ENCODE results near the gene H3-3A. TPM values are rescaled to one million over a fixed set of nuclear protein-coding genes. Genes with fewer than 3 reads are reported as not detected.

H3-3A gene
- total and polyA plus RNA-seq, 10 of the 15 experiments (the other 5 are each of a cell fraction or from before 2014, with no cell fraction given): 215 to 486 (median 393) TPM

DNA sequence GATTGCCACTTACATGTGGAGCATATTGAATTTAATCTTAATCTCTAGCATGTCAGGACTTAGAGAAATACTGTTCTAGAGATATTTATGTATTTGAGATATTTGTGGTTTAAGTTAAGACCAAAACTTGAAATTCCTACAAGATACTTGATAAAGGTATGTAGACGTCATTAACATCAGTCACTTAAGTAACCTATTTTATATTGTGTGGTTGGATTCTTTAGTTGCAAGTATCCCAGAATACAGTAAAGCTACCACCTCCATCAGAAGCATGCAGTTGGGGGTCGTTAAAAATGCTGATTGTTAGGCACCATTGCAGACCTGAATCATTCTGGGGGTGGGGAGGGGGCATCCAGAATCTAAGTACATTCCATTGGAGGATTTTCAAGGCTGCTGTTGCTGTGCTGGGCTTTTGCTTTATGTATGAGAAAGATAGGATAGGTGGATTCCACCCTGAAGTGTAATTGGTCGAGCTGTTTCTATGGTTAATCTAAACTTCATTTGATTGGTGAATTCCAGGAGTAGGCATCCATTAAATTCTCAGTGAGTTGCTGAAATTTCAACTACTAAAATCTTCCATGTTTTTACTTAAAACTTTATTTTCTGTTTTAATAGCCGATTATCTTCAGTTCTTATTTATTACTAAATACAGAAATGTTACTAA, 4.0 kb downstream of the H3-3A start:
- intact Hi-C loops (cut with micrococcal nuclease; ENCODE audit: unreplicated experiment) (no loop called here), in situ Hi-C loops (cut with MboI) (no loop called here)
- no peaks in the 10 kb centered on the region for H3K9me3 ChIP-seq (replicated peaks; ENCODE audit: control insufficient read depth, insufficient read depth, low read length)
- peak overlapping the region; percentile 68 for H3K4me2 ChIP-seq (ENCODE audit: control insufficient read depth, insufficient read depth)
- WGBS (ENCODE audit: insufficient coverage, insufficient replicate concordance, low lambda C conversion rate, missing lambda C conversion rate): 40% methylated on average over 4 of the region's 4 CpGs
- ChIA-PET RAD21 (ENCODE audit: unreplicated experiment) (interaction anchor here (0.6 to 3.1 kb wide), 8 partner anchors 17 to 592 kb away, joined by 3 to 58 read pairs (median 4); no protein-coding TSS in a partner anchor), SMC1A (ENCODE audit: uncharacterized antibody, unreplicated experiment) (interaction anchor here (0.6 to 4.9 kb wide), 20 partner anchors 10 to 143 kb away, joined by 3 to 65 read pairs (median 4); partner anchors contain the start of genes PYCR2 and SDE2), POLR2A (interaction anchor here (0.8 to 4.1 kb wide), 8 partner anchors 10 to 79 kb away, joined by 3 to 37 read pairs (median 6); partner anchors contain the start of gene SDE2), CTCF (interaction anchor here (0.5 to 3.7 kb wide), 13 partner anchors 10 to 587 kb away, joined by 3 to 198 read pairs (median 4); no protein-coding TSS in a partner anchor)
- DNase-seq (ENCODE audit: low read depth, low spot score) (no peak), FAIRE-seq (no peak), ATAC-seq (no peak)
- no peak overlapping the region for H3K27ac ChIP-seq (ENCODE audit: control insufficient read depth, insufficient read depth)
- H3K36me3 ChIP-seq (ENCODE audit: control insufficient read depth in 2 of 2, insufficient read depth in 2 of 2, low read length in 1 of 2): peaks cover 6 to 41% of the 10 kb centered on the region in 2 experiments
- peaks cover 11% of the 10 kb centered on the region for H3K4me1 ChIP-seq (ENCODE audit: control insufficient read depth, insufficient read depth, low read length)
- no TSS peak for BruUV-seq (replicated peaks)
- no peak overlapping the region for H2AFZ ChIP-seq (ENCODE audit: control insufficient read depth, low read depth, low read length)
- H3K4me3 ChIP-seq: peak overlapping the region; percentile 87
- peak; percentile 93 for TF ChIP-seq NFYB (IDR thresholded peaks at IDR 0.05; ENCODE audit: insufficient read depth, low read depth, low read length)
- TF ChIP-seq POLR2AphosphoS5 (IDR thresholded peaks at IDR 0.05; ENCODE audit: low read length): 0 out of 2 replicates have a peak, but pooled peaks have one; percentile 52
- TF ChIP-seq RELA (IDR thresholded peaks at IDR 0.05; ENCODE audit: borderline replicate concordance, partially characterized antibody): no peak
- H3K27me3 ChIP-seq (replicated peaks in 1 of 2; ENCODE audit: control insufficient read depth in 2 of 2, insufficient read depth in 2 of 2, low read length in 1 of 2): no peaks in the 10 kb centered on the region
- no peak overlapping the region for H3K9ac ChIP-seq (ENCODE audit: control insufficient read depth, insufficient read depth, low read length)
- H4K20me1 ChIP-seq (ENCODE audit: control insufficient read depth, insufficient read depth): peaks cover 19% of the 10 kb centered on the region
- peaks cover 70% of the 10 kb centered on the region for H3K79me2 ChIP-seq (ENCODE audit: control insufficient read depth, insufficient read depth, low read length)

DNA sequence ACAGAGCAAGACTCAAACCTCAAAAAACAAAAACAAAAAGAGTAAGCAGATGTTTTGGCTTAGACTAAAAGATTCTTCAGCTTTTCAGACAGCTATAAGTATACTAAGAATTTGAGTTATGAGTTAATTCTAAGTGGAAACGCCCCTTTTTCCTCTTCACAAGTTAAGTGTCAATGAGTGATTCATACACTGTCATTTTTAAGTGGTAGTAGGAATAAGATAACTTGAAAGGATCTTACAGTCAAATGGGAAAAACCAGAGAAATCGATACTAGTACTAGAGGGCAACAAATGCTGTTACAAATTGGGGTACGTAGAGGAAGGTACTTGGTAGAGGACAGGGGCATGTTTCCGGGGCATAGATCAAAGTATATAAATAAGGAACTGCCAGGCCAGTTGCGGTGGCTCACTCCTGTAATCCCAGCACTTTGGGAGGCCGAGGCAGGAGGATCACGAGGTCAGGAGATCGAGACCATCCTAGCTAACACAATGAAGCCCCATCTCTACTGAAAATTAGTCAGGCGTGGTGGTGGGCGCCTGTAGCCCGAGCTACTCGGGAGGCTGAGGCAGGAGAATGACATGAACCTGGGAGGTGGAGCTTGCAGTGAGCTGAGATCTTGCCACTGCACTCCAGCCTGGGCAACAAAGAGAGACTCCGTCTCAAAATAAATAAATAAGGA, 7.4 kb downstream of the H3-3A start:
- ChIA-PET POLR2A (interaction anchor here (0.7 kb wide), 1 partner anchor 9 kb away, joined by 5 read pairs; no protein-coding TSS in a partner anchor), SMC1A (ENCODE audit: uncharacterized antibody, unreplicated experiment) (interaction anchor here (1.1 to 2.7 kb wide), 2 partner anchors 51 to 56 kb away, joined by 3 to 8 read pairs; no protein-coding TSS in a partner anchor), RAD21 (ENCODE audit: unreplicated experiment) (no interaction called here), CTCF (interaction anchor here (1.0 to 2.5 kb wide), 6 partner anchors 30 to 83 kb away, joined by 3 to 12 read pairs (median 3); partner anchors contain the start of gene SDE2)
- H3K36me3 ChIP-seq (ENCODE audit: control insufficient read depth in 2 of 2, insufficient read depth in 2 of 2, low read length in 1 of 2): peaks cover 7 to 56% of the 10 kb centered on the region in 2 experiments
- in situ Hi-C loops (cut with MboI) (no loop called here), intact Hi-C loops (cut with micrococcal nuclease; ENCODE audit: unreplicated experiment) (no loop called here)
- H3K4me3 ChIP-seq: no peak overlapping the region
- no peak overlapping the region for H2AFZ ChIP-seq (ENCODE audit: control insufficient read depth, low read depth, low read length)
- H3K4me2 ChIP-seq (ENCODE audit: control insufficient read depth, insufficient read depth): no peak overlapping the region
- H4K20me1 ChIP-seq (ENCODE audit: control insufficient read depth, insufficient read depth): peaks cover 18% of the 10 kb centered on the region
- 70% methylated on average over 13 of the region's 13 CpGs for WGBS (ENCODE audit: insufficient coverage, insufficient replicate concordance, low lambda C conversion rate, missing lambda C conversion rate)
- H3K79me2 ChIP-seq (ENCODE audit: control insufficient read depth, insufficient read depth, low read length): peaks cover 47% of the 10 kb centered on the region
- no TSS peak for BruUV-seq (replicated peaks)
- H3K4me1 ChIP-seq (ENCODE audit: control insufficient read depth, insufficient read depth, low read length): peaks cover 11% of the 10 kb centered on the region
- TF ChIP-seq IKZF2 (IDR thresholded peaks at IDR 0.05): no peak
- TF ChIP-seq BRCA1 (IDR thresholded peaks at IDR 0.05; ENCODE audit: low read depth, low read length): no peak
- H3K9ac ChIP-seq (ENCODE audit: control insufficient read depth, insufficient read depth, low read length): no peak overlapping the region
- FAIRE-seq (no peak), ATAC-seq (no peak), DNase-seq (ENCODE audit: low read depth, low spot score) (no peak)
- H3K27ac ChIP-seq (ENCODE audit: control insufficient read depth, insufficient read depth): no peak overlapping the region
- H3K9me3 ChIP-seq (replicated peaks; ENCODE audit: control insufficient read depth, insufficient read depth, low read length): no peaks in the 10 kb centered on the region
- H3K27me3 ChIP-seq (replicated peaks in 1 of 2; ENCODE audit: control insufficient read depth in 2 of 2, insufficient read depth in 2 of 2, low read length in 1 of 2): no peaks in the 10 kb centered on the region

All from GM12878 (cell line).